Urothelium cell line (cell line): ENCODE measurements around the gene NOG.

Source experiments
- DNase-seq: peaks from one replicate; pipeline ENCODE4 v3.0.0; 2011; ENCODE audit warnings: low spot score, mixed read lengths
- FAIRE-seq: peaks from 2 replicates; lab custom pipeline; 2011; peaks lifted over from hg19 to GRCh38; lab: Jason Lieb, UNC

NOG gene

GRCh38 chr17:56593646-56594319, at the start of gene NOG:
Gene NOG, plus strand, starts transcription at chr17:56593699. Its CDS starts 525 bp downstream, at chr17:56594224.
- DNase-seq = peak; percentile 78
- FAIRE-seq = peak; percentile 69

GRCh38 chr17:56545106-56545505, 48.4 kb upstream of the NOG start:
- no peak for FAIRE-seq

GRCh38 chr17:56545930-56546329, 47.6 kb upstream of the NOG start:
- no peak for FAIRE-seq
- DNase-seq = no peak

More at GRCh38 chr17:56545106-56545505, 48.4 kb upstream of the NOG start:
- no peak for DNase-seq

DNA sequence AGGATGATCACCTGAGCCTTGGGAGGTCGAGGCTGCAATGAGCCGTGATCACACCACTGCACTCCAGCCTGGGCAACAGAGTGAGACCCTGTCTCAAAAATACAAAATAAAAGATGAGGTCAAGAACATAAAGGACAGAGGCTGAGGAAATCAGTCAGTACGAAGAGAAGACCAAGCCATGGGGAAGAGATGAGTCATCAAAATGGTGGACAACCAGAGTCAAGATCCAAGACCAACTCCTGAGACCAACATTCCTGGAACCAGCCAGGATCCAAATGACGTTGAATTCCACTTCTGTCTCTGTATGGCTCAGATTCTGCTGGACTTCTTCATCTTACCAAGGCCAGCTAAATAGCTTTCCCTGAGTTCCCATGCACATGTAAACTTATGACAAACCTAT, 44.8 kb upstream of the NOG start:
- DNase-seq = no peak

DNA sequence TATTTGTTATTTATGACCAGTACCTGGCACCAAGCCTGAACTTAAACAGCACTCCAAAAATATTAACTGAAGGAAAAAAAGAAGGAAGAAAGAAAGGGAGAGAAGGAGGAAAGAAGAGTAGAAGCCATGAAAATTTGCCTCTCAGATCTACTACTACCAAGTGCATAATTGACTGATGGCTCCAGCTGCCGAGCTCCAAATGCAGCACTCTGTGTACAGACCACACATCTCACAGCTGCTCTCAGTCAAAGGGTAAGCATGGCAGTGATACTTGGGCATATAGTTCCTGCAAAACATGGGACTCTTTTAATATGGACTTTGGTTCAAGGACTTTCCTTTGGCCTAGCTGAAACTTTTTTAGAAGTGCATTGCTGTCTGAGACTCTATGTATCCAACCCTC, 44.0 kb upstream of the NOG start:
- no peak for FAIRE-seq
- DNase-seq = no peak

More for the DNA sequence above, 44.8 kb upstream of the NOG start:
- FAIRE-seq = no peak

DNA sequence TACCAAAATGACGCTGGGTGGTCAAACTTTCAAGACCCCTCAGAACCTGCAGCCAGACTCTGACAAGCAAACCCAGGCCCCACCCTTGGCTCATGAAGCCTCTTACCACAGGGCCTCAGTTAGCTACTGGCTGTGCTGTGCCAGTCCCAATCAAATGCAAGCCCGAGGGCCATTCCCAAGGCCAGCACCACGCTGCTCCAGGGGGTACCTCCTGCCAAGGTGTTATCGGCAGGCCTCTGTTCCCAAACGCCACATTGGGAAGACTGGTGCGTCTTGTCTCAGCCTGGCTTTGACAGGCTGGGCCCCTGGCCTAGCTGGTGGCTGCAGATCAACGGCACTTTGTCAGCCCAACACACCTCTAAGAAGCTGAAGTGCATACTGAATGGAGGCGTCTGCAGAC, 35.8 kb upstream of the NOG start:
- DNase-seq = no peak
- FAIRE-seq = no peak

- DNase-seq = no peak
- no peak for FAIRE-seq
These were observed 35.4 kb upstream of the NOG start for GRCh38 chr17:56558088-56558487.

DNA sequence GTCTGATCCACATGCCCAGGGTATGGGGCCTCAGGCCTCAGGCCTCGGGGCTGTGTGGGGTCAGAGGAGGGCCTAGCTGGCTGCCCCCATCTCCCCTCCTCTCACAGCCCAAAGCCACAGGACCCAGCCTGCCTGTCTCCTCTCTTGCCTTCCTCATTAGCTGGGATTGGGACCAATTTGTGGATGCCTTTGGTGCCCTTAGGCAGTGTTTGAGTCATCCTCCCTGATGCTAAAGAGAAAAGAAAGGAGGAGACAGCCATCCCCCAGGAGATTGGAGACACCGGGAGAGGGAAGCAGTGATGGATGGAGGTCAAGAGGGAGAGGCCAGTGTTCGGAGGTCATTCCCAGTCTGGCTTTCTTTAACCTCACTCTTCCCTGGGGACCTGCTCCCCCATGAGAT, 23.3 kb upstream of the NOG start:
- FAIRE-seq = peak; percentile 5
- DNase-seq = no peak

- DNase-seq (no peak), FAIRE-seq (no peak)
These were observed 22.0 kb upstream of the NOG start for GRCh38 chr17:56571456-56571855.

DNA sequence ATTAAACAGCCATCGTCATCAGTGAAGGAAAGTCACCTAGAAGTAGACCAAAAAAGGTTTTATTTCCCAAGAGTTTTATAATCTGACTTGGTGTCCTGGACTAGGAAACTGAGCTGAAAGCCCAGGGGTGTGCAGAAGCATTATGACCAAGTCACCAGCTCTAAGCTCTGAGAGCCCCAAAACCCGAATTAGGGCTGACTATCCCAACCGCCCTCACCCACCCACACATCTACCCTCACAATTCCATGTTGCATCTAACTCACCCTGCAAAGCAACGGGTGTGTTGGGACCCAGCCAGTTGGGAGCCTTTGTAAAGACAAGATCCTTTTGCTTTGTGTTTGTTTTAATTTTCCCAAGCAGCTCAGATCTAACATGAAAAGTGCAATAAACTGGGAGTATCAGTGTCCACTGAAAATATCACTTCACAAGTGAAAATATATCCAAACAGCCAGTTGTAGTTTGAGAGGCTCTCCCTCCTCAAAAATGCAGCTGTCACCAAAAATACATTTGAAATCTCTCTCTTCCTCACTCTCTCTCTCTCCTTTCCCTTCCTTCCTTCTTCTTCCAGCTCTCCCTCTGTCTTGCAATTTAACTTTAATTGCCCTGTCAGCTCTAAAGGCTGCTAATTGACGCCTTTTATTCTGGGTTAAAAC, 16.2 kb upstream of the NOG start:
- DNase-seq (no peak), FAIRE-seq (peak; percentile 50)

DNA sequence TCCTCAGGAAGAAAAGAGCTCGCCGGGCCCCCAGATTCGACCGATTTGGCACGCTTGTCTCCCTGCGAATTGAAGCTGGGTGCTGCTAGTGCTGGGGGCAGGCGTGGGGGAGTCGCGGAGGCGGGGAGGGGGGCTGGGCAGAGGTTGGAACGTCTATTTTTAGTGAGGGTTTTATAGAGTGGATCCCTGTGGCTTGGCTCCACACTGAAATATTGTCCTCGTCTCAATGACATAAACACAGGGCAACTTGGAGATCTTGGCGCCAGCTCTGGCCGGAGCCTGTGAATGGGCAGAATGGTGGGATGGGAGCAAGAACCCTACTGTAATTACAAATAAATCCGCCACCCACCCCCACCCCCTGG, 15.7 kb upstream of the NOG start:
- no peak for FAIRE-seq
- DNase-seq = no peak

DNA sequence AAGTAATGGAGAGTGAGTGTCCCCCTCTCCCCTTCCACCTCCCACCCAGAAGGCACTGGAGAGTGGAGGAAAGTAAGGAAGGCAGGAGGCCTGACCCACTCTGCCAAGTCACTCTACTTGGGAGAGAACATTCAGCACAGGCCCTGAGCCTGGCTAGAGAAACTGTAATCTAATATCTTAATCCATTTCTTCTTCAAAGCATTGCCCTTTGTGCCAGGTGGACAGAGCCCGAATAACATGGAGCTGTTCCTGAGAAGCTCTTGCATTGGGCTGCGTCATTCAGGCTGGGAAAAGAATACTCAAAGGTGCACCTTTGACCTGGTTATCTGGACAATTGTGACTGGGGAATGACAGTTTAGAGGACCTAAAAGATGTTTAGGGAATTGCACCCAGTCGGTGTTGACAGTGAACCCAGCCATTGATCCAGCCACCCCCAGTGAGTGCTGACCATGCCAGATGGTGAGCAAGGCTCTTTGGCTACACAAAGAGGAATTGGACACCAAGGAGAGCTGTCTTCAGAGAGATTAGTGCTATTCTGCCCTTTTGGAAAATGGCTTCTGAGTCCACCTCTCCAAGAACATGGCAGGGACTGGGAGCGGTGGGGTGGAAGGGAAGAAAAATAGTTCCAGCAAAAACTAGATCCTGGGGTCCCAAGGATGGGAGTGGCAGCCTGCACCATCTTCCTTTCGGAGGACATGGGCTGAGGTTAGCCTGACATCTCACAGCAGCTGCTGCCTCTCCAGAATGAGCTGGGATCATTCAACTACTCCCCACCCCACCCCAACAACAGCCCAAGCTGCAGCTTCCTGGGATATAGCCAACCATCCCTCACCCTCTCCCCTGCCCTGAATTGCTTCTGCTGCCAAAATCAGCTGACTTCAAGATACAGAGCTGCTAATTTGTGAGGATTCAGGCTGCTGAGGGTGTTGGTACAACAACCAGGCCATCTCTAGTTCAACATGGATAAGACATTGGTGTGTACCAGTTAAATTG, 11.6 kb upstream of the NOG start:
- DNase-seq (no peak), FAIRE-seq (no peak)

DNA sequence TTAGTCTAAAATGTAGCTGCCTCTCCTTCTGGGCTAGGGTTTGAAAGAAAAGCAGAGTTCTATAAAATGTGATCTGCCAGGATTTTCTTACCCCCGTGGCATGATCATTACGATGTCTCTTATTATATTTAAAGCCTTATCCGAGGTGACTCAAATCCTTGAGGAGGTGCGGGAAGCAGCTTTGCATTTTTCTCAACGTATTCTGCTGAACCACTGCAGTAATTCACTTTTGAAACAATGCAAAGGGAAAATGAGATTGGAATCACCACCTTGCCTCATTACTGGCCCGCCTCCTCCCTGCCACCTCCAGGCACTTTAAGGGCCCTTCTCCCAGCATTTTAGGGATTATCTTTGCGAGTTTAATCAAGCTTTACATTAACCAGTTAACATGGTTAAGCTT, 9.7 kb upstream of the NOG start:
- no peak for FAIRE-seq
- DNase-seq = no peak

DNA sequence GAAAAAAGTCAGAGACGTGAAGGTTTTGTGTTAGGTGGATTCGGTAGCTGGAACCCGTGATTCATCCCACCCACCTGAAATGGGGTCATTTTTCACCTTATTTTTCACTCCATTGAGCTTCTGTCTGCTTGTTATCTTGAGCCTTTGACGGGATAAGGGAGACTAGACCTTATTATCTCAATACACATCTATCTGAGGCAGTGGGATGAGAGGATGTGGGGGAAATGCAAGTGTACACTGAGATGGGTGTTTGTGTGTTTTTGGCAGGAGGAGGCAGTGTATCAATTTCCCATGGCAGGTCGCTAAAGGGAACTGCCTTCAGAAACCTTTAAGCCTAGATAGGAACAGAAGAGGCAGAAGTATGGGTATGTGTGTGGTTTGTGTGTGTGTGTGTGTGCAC, 6.2 kb upstream of the NOG start:
- no peak for FAIRE-seq

DNA sequence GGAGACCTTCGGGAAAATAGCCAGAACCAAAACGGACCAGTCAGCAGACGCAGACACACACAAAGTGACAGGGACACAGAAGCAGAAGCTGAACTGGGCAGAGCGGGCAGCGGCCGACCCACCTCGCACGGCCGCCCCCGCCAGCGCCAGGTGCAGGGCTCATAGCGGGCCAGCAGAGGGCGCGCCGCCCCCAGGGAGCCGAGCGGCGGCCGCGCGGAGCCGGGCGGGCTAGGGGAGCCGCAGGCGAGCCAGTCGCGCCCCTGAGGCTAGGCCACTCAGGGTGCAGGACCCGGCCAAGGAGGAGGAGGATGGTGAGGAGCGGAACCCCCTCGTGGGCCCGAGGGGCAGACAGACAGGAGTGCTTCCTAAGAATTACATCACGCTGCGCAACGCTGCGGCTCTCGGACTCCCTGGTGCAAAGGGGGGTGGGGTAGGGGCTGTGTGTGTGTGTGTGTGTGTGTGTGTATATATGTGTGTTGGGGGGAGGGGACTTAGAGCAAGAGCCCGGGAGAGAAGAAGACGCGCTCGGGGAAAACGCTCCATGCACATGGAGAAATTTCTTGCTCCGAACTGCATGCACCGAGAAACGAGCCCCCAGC, 913 bp upstream of the NOG start:
- DNase-seq (peak; percentile 84), FAIRE-seq (peak; percentile 88)

More for the DNA sequence above, 6.2 kb upstream of the NOG start:
- no peak for DNase-seq

- DNase-seq (peak; percentile 81), FAIRE-seq (no peak)
These were observed 333 bp upstream of the NOG start for GRCh38 chr17:56593086-56593645.

DNA sequence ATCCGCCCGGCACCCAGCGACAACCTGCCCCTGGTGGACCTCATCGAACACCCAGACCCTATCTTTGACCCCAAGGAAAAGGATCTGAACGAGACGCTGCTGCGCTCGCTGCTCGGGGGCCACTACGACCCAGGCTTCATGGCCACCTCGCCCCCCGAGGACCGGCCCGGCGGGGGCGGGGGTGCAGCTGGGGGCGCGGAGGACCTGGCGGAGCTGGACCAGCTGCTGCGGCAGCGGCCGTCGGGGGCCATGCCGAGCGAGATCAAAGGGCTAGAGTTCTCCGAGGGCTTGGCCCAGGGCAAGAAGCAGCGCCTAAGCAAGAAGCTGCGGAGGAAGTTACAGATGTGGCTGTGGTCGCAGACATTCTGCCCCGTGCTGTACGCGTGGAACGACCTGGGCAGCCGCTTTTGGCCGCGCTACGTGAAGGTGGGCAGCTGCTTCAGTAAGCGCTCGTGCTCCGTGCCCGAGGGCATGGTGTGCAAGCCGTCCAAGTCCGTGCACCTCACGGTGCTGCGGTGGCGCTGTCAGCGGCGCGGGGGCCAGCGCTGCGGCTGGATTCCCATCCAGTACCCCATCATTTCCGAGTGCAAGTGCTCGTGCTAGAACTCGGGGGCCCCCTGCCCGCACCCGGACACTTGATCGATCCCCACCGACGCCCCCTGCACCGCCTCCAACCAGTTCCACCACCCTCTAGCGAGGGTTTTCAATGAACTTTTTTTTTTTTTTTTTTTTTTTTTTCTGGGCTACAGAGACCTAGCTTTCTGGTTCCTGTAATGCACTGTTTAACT, 1.0 kb downstream of the NOG start:
- FAIRE-seq = peak; percentile 84
- DNase-seq = peak; percentile 45

DNA sequence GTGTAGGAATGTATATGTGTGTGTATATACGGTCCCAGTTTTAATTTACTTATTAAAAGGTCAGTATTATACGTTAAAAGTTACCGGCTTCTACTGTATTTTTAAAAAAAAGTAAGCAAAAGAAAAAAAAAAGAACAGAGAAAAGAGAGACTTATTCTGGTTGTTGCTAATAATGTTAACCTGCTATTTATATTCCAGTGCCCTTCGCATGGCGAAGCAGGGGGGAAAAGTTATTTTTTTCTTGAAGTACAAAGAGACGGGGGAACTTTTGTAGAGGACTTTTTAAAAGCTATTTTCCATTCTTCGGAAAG, 1.6 kb downstream of the NOG start:
- DNase-seq (no peak), FAIRE-seq (no peak)

DNA sequence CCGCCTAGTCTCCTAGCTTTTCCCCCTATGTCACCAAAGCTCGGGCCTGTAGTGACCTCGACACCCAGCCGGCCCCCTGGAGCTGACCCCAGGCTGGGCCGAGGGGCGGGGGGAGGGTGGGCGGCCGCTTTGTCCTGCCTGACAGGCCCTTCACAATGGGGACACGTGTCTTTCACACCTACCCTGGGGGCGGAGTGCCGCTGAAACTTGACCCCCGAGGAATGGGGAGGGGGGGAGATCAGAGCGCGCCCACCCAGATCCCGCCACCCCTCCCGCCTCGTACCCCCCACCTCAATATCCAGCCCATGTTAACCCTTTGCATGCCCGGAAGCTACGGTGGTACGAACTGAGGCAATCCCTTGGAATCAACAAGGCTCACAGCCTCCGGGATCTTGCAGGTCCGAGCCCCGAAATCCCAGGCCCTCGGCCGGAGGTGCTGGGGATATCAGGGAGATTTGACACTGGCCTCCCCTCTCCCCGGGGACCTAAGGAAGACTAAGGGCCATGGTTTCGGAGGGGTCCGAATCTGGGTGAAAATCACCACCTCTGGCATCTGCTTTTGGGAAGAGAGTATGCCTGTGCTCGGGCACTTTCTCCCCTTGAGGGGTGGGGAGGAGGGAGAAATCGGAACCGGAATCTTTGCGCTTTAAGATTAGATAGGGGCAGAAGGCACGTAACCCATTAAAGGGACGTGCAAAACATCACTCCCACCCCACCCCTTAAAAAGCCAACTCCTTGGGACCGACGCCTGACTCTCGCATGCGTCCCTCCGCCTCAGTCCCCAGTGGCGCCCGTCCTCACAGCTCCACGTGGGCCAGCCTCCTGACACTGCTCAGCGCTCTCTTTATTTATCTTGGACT, 2.6 kb downstream of the NOG start:
- FAIRE-seq = peak; percentile 68
- DNase-seq = peak; percentile 57
